Ishikawa (cell line): ENCODE measurements around the gene PLCB4.

Experiments
- CEBPB ChIP-seq: IDR thresholded peaks from 2 replicates; pipeline ENCODE4 v1.6.1; 2012
- CREB1 ChIP-seq: IDR thresholded peaks from 2 replicates; pipeline ENCODE4 v1.6.1; 2012; ENCODE audit warnings: low read depth
- EGR1 ChIP-seq: IDR thresholded peaks from 2 replicates; pipeline ENCODE4 v1.6.1; 2012
- EP300 ChIP-seq: IDR thresholded peaks from 2 replicates; pipeline ENCODE4 v1.6.1; 2012; ENCODE audit warnings: borderline replicate concordance
- FOXM1 ChIP-seq: IDR thresholded peaks from 2 replicates; pipeline ENCODE4 v1.6.1; 2012; ENCODE audit warnings: low read depth, borderline replicate concordance
- NFIC ChIP-seq: IDR thresholded peaks from 2 replicates; pipeline ENCODE4 v1.6.1; 2012
- RAD21 ChIP-seq: IDR thresholded peaks from 2 replicates; pipeline ENCODE4 v1.6.1; 2012; ENCODE audit warnings: low read depth
- TAF1 ChIP-seq: IDR thresholded peaks from 2 replicates; pipeline ENCODE4 v1.6.1; 2012; ENCODE audit warnings: low read depth, mild to moderate bottlenecking
- TCF12 ChIP-seq: IDR thresholded peaks from 2 replicates; pipeline ENCODE4 v1.6.1; 2012; ENCODE audit warnings: low read depth
- USF1 ChIP-seq: IDR thresholded peaks from 2 replicates; pipeline ENCODE4 v1.6.1; 2012
- YY1 ChIP-seq: IDR thresholded peaks from 2 replicates; pipeline ENCODE4 v1.6.1; 2012; ENCODE audit warnings: low read depth
- ZBTB7A ChIP-seq: IDR thresholded peaks from 2 replicates; pipeline ENCODE4 v1.6.1; 2012; ENCODE audit warnings: low read depth
- TF ChIP-seq, protein P1 (sequence below): IDR thresholded peaks from 2 replicates; pipeline ENCODE4 v1.6.1; 2012; ENCODE audit warnings: low read depth, mild to moderate bottlenecking
- TF ChIP-seq, protein P2 (sequence below): IDR thresholded peaks from 2 replicates; pipeline ENCODE4 v1.6.1; 2012

PLCB4 gene

DNA sequence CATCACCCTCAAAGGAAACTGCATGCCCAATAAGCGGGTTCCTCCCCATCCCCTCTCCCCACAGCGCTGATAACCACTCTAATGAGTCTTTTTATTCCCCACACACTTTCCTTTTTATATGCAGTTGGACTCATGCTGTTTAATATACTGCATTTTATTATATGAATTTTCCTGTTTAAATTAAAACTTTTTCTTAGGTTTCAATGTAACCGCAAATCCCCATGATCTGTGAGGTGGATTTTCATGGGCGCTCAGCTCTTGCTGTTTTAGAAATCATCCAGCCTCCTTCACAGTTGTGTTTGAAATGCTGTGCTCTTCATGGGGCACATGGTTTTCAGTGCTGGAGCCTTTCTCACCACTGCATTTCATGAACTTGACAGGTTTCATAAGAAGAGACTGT lies 280.4 kb downstream of the PLCB4 start:
- no peak for TF ChIP-seq CEBPB

- TF ChIP-seq FOXM1 (no peak), CEBPB (no peak), NFIC (no peak), EGR1 (no peak), RAD21 (no peak), ZBTB7A (no peak), YY1 (no peak)
- TF ChIP-seq, protein P1, sequence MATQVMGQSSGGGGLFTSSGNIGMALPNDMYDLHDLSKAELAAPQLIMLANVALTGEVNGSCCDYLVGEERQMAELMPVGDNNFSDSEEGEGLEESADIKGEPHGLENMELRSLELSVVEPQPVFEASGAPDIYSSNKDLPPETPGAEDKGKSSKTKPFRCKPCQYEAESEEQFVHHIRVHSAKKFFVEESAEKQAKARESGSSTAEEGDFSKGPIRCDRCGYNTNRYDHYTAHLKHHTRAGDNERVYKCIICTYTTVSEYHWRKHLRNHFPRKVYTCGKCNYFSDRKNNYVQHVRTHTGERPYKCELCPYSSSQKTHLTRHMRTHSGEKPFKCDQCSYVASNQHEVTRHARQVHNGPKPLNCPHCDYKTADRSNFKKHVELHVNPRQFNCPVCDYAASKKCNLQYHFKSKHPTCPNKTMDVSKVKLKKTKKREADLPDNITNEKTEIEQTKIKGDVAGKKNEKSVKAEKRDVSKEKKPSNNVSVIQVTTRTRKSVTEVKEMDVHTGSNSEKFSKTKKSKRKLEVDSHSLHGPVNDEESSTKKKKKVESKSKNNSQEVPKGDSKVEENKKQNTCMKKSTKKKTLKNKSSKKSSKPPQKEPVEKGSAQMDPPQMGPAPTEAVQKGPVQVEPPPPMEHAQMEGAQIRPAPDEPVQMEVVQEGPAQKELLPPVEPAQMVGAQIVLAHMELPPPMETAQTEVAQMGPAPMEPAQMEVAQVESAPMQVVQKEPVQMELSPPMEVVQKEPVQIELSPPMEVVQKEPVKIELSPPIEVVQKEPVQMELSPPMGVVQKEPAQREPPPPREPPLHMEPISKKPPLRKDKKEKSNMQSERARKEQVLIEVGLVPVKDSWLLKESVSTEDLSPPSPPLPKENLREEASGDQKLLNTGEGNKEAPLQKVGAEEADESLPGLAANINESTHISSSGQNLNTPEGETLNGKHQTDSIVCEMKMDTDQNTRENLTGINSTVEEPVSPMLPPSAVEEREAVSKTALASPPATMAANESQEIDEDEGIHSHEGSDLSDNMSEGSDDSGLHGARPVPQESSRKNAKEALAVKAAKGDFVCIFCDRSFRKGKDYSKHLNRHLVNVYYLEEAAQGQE, result no peak
These were observed 283.9 kb downstream of the PLCB4 start for GRCh38 chr20:9352739-9353138.

DNA sequence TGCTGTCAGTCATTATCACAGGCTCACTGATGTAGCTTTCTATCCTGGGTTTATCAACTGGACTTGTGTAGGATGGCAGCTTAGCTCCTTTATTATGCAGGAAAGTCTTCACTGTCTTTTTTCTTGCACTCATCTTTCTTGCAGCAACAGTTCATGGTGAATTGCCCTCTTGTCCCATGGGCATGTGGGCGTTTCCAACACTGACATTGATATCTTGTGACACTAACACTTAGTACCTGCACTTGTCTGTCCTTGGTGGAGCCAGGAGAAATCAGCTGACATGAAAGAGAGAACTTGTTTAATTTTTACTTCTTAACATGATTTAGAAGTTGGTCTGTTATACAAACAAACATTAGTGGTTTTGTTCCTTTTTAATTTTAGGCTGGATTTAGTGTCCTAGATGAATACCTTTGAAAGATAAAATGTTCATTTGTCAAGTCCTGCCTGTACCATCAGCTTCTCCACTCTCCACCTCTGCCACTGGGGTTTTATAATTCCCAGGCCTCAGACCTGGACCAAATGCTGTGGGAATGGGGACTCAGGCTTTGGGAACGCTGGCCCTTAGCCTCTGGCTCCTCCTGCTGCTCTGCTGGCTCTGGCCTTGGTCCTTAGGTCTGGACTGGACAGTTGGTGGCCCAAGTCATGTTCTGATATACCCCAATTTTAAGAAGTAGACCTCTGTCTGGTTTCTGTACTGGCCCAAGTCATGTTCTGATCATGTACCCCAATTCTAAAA lies 284.5 kb downstream of the PLCB4 start:
- TF ChIP-seq, protein P1, result peak; percentile 31; the same call in 1 of the 2 replicates
- no peak for TF ChIP-seq YY1
- TF ChIP-seq RAD21, result peak; percentile 23; the same call in 1 of the 2 replicates
- no peak for TF ChIP-seq CREB1

- TF ChIP-seq NFIC (no peak), FOXM1 (no peak), EP300 (no peak), EGR1 (no peak), CREB1 (no peak), TAF1 (no peak), TCF12 (no peak), USF1 (no peak)
These were observed 285.0 kb downstream of the PLCB4 start for GRCh38 chr20:9353916-9354276.

DNA sequence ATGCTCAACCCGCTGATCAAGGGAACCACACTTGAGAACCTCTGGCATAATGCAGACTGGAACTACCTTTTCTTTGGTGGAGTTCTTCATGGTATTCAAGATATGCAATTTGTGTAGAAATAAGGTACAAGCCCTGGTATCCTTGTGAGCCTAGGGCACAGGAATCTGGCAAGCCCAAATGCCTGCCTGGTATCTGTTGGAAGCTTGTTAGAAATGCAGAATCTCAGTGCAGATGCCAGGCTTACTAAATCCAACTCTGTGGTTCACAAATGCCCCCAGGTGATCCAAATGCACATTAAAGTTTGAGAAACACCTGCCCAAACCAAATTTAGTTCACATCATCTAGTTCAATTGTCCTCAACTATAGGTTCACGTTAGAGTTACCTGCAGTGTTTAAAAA lies 285.7 kb downstream of the PLCB4 start:
- TF ChIP-seq ZBTB7A, result no peak

DNA sequence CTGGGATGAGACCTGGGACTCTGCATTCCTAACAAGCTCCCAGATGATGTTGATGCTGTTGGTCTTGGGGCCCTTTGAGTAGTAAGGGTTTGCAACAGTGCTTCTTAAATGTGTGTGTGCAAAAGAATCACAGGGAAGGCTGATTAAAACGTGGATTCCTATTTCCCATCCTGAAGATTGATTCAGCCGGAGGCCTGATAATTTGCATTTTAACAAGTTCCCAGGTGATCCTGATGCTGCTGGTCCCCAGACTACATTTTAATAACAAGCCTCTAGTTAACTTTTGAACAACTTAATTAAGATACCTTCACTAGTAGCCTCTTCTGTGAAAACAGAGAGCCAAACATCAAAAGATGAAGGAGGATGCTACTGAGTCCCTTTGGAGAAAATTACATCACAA lies 289.1 kb downstream of the PLCB4 start:
- TF ChIP-seq FOXM1, result no peak
- TF ChIP-seq USF1, result no peak
- no peak for TF ChIP-seq ZBTB7A
- TF ChIP-seq TCF12, result no peak
- TF ChIP-seq EGR1, result no peak
- no peak for TF ChIP-seq EP300
- TF ChIP-seq YY1, result no peak
- no peak for TF ChIP-seq NFIC
- TF ChIP-seq CEBPB, result no peak
- TF ChIP-seq RAD21, result no peak
- TF ChIP-seq CREB1, result no peak
- TF ChIP-seq, protein P2, sequence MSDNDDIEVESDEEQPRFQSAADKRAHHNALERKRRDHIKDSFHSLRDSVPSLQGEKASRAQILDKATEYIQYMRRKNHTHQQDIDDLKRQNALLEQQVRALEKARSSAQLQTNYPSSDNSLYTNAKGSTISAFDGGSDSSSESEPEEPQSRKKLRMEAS, result no peak
- TF ChIP-seq, protein P1, result no peak
